Fibroblast of skin of abdomen (primary cell): Measurements from ENCODE around the gene MORN1.
A peak's percentile ranks its signal among the peaks of the same experiment; 100 is the strongest.

Experiments used
- DNase-seq: peaks from one replicate; pipeline ENCODE4 v3.0.0-alpha.2; 2013

MORN1 gene

DNA sequence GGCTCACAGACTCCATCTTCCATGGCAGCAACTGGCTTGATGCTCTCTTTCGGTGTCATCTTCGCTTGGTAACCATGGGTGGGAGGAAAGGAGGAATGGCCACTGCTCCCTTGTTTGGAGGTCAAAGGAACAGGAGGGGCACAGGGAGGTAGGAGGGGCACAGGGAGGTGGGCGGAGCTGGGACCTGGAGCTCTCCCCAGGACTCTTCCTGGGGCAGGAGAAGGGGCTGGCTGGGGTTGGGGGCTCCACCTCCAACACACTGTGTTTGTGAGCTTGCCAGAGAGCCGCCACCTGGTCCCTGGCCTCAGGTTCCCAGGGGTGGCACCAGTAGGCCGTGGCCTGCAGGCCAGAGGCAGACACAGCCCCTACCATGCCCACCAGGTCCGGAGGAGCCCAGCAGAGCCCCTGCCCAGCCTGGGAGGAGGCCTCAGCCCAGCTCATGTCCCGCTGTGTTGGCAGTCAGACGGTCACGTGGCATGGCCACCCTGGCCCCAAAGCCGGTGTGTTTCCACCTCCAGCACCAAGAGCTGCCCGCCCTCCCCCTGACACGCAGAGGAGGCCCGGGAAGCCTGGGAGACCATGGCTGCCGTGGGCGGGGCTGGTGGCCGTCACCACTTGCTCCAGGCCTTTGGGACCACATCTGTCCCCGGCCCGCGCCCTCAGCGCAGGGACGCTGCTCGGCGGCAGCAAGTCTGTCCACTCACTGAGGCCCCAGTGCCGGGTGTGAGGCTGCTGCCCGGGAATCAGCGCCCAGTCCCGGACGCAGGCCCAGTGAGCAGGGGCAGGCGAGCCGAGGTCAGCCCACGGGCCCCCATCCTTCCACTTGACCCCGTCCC, 73.9 kb downstream of the MORN1 start:
- DNase-seq: no peak

DNA sequence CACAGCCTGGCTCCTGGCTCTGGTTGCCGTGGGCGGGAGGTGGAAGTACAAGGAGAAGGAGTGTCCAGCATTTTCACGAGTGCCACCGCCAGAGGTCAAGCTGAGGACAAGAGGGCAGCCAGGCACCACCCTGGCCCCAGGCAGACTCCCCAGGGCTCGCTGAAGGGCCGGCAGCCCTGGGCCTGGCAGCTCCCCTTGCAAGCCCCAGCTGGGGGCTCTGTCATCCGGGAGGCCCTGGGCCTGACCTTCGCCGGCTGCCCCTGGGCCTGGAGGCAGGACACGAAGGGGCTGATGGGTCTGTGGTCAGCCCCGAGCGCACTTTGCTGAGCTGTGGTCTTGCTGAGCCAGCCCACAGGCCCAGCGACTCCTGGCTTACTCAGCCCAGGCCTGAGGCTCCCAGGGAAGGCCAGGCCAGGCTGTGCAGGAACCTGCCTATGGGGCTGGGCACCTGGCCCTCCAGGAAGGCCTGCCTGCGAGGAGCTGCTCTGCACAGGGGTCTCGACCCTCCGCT, 74.8 kb downstream of the MORN1 start:
- DNase-seq: no peak

DNA sequence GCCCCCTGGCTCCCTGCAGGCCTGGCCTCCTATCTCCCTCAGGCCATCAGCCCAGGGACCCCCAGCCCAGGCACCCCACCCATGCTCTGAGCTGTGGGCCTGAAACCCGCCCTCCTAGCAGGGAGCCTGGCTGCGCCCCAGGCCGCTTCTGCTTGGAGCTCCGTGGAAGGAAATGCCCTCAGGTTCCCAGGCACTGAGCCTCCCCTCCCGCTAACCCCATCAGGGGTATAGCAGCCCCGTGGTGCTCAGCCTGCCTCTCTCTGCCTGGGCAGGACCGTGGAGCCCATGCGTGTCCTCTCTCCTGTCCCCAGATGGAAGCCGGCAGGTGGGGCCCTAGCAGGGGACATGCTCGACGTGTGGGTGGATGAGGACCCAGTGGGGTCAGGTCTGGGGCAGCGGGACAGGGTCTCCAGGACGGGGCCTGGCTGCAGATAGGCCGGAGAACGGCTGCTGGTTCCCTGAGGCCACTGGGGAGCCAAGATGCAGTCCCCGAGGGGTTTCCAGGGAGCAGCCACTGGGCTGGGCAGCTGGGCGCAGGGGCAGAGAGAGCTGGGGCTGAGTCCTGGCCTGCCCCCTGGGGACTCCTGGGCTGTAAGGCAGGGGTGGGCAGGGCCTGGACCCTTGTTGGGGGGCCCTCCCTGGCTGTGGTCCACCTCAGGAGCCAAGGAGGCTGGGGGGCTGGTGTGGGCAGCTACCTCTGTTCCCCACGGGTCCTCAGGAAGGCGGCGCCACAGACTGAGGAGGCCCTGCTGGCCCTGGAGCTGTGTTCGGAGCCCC, 75.5 kb downstream of the MORN1 start:
- DNase-seq: no peak

GRCh38 chr1:2314803-2315673, 76.3 kb downstream of the MORN1 start:
- peak; percentile 80 for DNase-seq

DNA sequence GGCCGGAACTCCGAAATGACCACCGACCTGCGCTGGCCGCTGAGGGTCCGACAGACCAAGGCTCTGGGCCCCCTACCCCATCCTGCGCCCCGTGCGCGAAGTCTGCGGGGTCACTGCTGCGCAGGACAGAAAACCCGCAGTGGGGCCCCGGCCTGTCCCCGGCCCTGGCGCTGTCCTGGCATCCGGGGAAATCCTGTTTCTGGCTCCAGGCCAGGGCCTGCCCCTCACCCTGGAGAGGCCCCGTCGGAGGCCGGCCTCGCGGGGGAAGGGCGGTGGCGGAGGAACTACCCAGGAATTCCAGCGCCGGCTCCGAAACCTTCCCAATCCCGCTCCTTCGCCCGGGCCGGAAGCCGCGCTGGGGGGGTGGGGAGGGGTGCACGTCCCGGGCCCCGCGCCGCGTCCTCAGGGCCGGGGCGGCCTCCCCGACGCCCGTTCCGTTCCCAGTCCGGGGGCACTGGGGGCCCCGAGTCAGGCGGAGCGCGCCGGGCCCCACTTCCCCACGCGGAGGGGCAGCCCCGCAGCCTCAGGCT, 77.0 kb downstream of the MORN1 start:
- DNase-seq: peak; percentile 82

DNA sequence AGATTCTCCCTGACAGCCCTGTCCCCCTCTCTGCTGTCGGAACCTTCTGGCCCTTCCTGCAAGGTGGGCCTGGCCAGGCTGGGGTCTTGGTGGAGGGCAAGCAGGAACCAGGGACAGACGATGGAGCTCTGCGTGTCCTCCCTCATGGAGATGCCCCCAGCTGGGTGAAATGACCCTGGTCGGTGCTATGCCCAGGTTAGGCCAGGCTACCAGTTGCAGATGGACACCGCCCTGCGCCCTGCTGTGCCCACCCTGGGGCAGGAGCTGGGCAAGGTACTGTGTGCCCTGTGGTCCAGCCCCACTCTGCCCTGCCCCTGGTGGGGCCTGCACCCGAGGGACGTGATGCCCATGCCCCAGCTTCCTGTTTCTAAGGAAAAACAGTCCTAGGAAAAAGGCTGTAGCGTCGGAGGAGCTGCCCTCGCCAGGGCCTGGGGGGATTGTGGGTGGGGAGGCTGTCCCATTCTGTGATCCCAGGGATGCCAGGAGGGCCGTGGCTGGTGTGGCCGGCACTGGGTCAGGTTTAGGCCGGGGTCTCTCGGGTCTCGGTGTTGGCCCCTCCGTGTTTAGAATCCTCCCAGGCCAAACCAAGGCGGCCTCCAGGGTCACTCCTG, 77.6 kb downstream of the MORN1 start:
- no peak for DNase-seq

DNA sequence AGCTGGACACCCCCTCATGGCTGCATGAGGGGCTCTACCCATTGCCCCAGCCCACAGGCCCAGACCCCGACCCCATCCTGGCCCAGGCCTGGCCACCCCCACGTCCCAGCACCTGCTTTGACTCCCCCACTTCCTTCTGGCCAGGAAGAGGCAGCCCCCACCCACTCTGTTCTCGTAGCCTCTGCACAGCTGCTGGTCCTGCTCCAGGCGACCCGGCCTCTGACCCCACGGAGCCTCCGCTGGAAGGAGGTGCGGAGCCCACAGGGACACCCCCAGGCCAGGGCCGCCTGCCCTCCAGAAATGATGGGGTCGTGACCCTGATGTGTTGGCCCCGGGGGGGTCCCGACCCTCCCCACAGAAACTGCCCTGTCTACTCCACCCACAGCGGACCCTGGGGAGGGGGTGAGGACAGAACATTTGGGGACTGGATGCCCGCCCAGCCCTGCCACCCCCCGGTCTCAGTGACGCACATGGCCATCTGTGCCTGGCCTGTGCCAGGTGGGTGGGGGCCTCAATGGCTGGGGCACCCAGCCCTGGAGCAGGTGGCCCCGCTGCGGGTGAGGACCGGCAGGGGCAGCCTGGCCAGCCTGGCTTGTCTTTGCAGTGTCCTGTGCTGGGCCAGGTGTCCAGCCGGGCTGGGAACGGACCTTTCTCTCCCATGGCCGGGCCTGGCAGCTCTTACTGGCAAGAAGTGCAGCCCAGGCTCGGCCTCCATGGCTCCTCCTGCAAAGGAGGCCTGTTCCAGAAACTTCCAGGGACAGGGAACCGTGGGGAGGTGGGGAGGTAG, 78.6 kb downstream of the MORN1 start:
- no peak for DNase-seq

- DNase-seq: no peak
Measured at GRCh38 chr1:2312160-2312514, 79.2 kb downstream of the MORN1 start.

- peak; percentile 65 for DNase-seq
Measured at GRCh38 chr1:2311184-2312032, 79.9 kb downstream of the MORN1 start.

DNA sequence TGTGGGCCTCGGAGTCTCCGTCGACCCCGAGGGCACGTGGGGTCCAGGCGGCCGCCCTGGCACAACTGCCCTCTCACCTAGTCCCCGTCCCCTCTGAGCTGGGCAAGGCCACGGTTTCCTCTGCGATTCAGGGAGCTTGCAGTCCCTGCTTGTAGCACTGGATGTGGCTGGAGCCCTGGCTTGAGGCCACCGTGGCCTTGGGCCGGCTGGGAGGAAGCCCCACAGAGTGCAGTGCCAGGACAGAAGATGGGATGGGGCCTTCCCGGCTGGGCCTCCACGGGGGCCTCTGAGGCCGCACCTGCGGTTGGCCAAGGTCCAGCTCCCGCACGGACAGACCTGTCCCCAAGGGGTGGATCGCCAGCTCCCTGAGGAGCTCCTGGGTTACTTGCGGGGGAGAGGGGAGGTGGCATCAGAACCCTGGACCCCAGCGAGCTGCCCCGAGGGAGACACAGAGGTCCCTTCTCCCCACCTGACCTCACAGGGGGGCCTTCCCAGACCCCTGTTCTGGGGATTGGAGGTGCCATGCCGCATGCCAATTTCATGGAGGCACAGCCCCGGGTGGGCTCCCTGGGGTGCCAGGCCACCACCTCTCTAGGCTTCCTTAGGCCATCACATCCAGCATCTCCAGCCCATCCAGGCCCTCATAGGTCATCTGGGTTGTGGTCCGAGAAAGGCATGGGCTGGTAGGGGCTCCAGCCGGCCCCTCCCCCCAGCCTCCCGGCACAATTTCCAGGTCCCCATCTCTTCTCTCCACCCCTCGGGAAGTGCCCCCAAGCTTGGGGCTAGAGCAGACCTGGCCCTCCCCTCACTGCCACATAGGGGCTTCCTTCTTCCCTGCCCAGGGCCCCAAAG, 80.8 kb downstream of the MORN1 start:
- DNase-seq: no peak

GRCh38 chr1:2308844-2309243, 82.5 kb downstream of the MORN1 start:
- DNase-seq: no peak

- no peak for DNase-seq
Measured at GRCh38 chr1:2307972-2308371, 83.4 kb downstream of the MORN1 start.

GRCh38 chr1:2307064-2307605, 84.2 kb downstream of the MORN1 start:
- no peak for DNase-seq

GRCh38 chr1:2306151-2306978, 85.0 kb downstream of the MORN1 start:
- DNase-seq: no peak

- DNase-seq: no peak
Measured at GRCh38 chr1:2304921-2305681, 86.3 kb downstream of the MORN1 start.

DNA sequence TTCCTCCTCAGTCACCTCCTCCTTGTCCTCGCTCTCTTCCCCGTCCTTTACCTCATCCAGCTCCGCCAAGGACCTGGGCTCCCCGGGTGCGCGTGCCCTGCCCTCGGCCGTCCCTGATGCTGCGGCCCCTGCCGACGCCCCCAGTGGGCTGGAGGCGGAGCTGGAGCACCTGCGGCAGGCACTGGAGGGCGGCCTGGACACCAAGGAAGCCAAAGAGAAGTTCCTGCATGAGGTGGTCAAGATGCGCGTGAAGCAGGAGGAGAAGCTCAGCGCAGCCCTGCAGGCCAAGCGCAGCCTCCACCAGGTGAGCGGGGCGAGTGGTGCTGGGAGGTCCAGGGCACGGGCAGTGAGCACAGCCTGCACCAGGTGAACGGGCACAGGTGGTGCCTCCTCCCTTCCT, 87.1 kb downstream of the MORN1 start:
- DNase-seq: no peak

DNA sequence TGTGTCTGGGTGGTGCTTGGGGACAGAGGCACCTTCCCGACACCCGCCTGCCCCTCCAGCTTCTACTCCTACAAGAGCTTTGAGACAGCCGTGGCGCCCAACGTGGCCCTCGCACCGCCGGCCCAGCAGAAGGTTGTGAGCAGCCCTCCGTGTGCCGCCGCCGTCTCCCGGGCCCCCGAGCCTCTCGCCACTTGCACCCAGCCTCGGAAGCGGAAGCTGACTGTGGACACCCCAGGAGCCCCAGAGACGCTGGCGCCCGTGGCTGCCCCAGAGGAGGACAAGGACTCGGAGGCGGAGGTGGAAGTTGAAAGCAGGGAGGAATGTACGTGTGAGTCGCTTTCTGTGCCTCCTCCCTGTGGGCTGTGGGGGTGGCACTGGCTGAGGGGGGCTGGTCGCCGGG, 87.6 kb downstream of the MORN1 start:
- no peak for DNase-seq
